Tibial artery (tissue), 4 donors: ENCODE data around the gene INPP5D.
"Not testable (repeated sequence)": the region's sequence is repeated elsewhere in the genome, so short reads cannot be mapped to it uniquely, and the experiment has no call there.

Source experiments
- DNase-seq, 2 donors: peaks; one replicate each; pipeline ENCODE4 v3.0.0-alpha.2; 2019
- H3K27ac ChIP-seq, 2 donors: fragments of 200-600 bp; sonication (generic) in 1 of 2; 1 replicate in 1 of 2; 2 replicates in 1 of 2; pipeline ENCODE4 v1.5.1; 2018 to 2019; ENCODE audit warnings: mild to moderate bottlenecking in 1 of 2
- H3K27me3 ChIP-seq, 2 donors: fragments of 200-600 bp; sonication (generic) in 1 of 2; one replicate each; pipeline versions ENCODE4 v1.5.1 to v1.6.0; 2016 to 2019
- H3K36me3 ChIP-seq, 3 donors: fragments of 200-600 bp; sonication (generic) in 2 of 3; one replicate each; pipeline ENCODE4 v1.5.1; 2016 to 2019; ENCODE audit warnings: mild to moderate bottlenecking in 2 of 3
- H3K4me1 ChIP-seq, 4 donors: fragments of 200-600 bp; sonication (generic) in 2 of 4; 1 replicate in 3 of 4; 2 replicates in 1 of 4; pipeline ENCODE4 v1.5.1; 2016 to 2019
- H3K4me3 ChIP-seq, 2 donors: fragments of 200-600 bp; sonication (generic) in 1 of 2; 1 replicate in 1 of 2; 2 replicates in 1 of 2; pipeline ENCODE4 v1.5.1; 2018 to 2019; ENCODE audit warnings: mild to moderate bottlenecking in 2 of 2
- H3K9me3 ChIP-seq, 3 donors: fragments of 200-600 bp; sonication (generic) in 1 of 3; one replicate each; pipeline ENCODE4 v1.5.1; 2016 to 2019
- intact Hi-C: fragments of 100-400 bp; cut with DNase I; formaldehyde crosslinking; loops from one replicate; pipeline ENCODE4 v1.15.0; 2023; ENCODE audit warnings: low total_unique reads
- TF ChIP-seq, protein P1 (sequence below), 2 experiments: fragments of 200-600 bp in 1 of 2; fragments of 450-650 bp in 1 of 2; IDR thresholded peaks; one replicate each; pipeline ENCODE4 v1.5.1; 2017 to 2019; ENCODE audit warnings: antibody characterized with exemption in 2 of 2, mild to moderate bottlenecking in 1 of 2, moderate library complexity in 1 of 2

Gene INPP5D

GRCh38 chr2:233013027-233013461 lies 47.1 kb upstream of the INPP5D start, which contains the start of gene NGEF:
TSS of gene NGEF (minus strand) at chr2:233013256. CDS start at chr2:232974890, 38,366 bp downstream.
- Histone ChIP-seq H3K4me3 (no peak within 1 kb of the TSS), H3K27ac (no peak within 1 kb of the TSS)
- intact Hi-C loops, result no loop called here

GRCh38 chr2:233013650-233014049 lies 46.5 kb upstream of the INPP5D start:
- no peaks in the 10 kb centered on the region for H3K36me3 ChIP-seq
- intact Hi-C loops, result no loop called here
- no peak overlapping the region for H3K27ac ChIP-seq
- TF ChIP-seq, protein P1, sequence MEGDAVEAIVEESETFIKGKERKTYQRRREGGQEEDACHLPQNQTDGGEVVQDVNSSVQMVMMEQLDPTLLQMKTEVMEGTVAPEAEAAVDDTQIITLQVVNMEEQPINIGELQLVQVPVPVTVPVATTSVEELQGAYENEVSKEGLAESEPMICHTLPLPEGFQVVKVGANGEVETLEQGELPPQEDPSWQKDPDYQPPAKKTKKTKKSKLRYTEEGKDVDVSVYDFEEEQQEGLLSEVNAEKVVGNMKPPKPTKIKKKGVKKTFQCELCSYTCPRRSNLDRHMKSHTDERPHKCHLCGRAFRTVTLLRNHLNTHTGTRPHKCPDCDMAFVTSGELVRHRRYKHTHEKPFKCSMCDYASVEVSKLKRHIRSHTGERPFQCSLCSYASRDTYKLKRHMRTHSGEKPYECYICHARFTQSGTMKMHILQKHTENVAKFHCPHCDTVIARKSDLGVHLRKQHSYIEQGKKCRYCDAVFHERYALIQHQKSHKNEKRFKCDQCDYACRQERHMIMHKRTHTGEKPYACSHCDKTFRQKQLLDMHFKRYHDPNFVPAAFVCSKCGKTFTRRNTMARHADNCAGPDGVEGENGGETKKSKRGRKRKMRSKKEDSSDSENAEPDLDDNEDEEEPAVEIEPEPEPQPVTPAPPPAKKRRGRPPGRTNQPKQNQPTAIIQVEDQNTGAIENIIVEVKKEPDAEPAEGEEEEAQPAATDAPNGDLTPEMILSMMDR (IDR thresholded peaks at IDR 0.05), result no peak
- DNase-seq, result no peak
- no peak overlapping the region for H3K4me3 ChIP-seq
- H3K27me3 ChIP-seq, result no peaks in the 10 kb centered on the region
- no peaks in the 10 kb centered on the region for H3K4me1 ChIP-seq
- H3K9me3 ChIP-seq, result peaks cover 0 to 9% (median 3%) of the 10 kb centered on the region in 3 donors

More at GRCh38 chr2:233013027-233013461, 47.1 kb upstream of the INPP5D start, which contains the start of gene NGEF:
- H3K36me3 ChIP-seq, result no peaks in the 10 kb centered on the region
- TF ChIP-seq, protein P1 (IDR thresholded peaks at IDR 0.05), result no peak
- DNase-seq, result peak in 1 of 2 donors; percentile 48
- no peaks in the 10 kb centered on the region for H3K27me3 ChIP-seq
- peaks cover 0 to 7% (median 3%) of the 10 kb centered on the region in 3 donors for H3K9me3 ChIP-seq
- peaks cover 0 to 5% (median 4%) of the 10 kb centered on the region in 4 donors for H3K4me1 ChIP-seq

- TF ChIP-seq, protein P1 (IDR thresholded peaks at IDR 0.05), result no peak
- Histone ChIP-seq H3K27ac (no peak overlapping the region), H3K27me3 (no peaks in the 10 kb centered on the region), H3K9me3 (peaks cover 0 to 9% (median 3%) of the 10 kb centered on the region in 3 donors), H3K4me1 (no peaks in the 10 kb centered on the region), H3K4me3 (no peak overlapping the region), H3K36me3 (no peaks in the 10 kb centered on the region)
- peak in 1 of 2 donors; percentile 0 for DNase-seq
- intact Hi-C loops, result no loop called here
Observed at GRCh38 chr2:233015019-233015645, 45.0 kb upstream of the INPP5D start.

GRCh38 chr2:233017947-233018346 lies 42.2 kb upstream of the INPP5D start:
- TF ChIP-seq, protein P1 (IDR thresholded peaks at IDR 0.05), result no peak
- intact Hi-C loops, result no loop called here
- DNase-seq, result no peak
- Histone ChIP-seq H3K4me1 (no peaks in the 10 kb centered on the region), H3K27me3 (no peaks in the 10 kb centered on the region), H3K36me3 (no peaks in the 10 kb centered on the region), H3K9me3 (peaks cover 0 to 9% (median 3%) of the 10 kb centered on the region in 3 donors), H3K4me3 (no peak overlapping the region), H3K27ac (no peak overlapping the region)

GRCh38 chr2:233019610-233020009 lies 40.5 kb upstream of the INPP5D start:
- intact Hi-C loops, H3K4me3 ChIP-seq, H3K36me3 ChIP-seq, DNase-seq, H3K9me3 ChIP-seq, H3K4me1 ChIP-seq, H3K27me3 ChIP-seq, H3K27ac ChIP-seq: not testable (repeated sequence)

DNA sequence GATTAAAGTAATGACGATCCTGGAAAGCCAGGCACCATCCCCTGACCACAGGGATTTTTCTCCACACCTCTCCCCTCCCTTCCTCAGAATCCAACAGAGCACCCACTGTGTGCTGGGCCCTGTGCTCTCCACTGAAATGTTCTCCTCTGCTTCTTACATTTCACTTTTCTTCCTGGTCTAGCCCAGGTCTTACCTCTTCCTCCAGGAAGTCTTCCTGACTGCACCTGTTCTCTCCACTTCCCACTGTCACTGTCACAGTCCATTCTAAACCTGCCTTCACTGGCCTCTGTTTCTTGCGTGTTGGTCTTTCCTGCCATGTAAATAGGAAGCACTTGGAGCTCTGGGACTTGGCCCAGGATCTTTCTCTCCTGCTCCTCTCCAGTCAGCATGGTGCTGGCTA lies 39.7 kb upstream of the INPP5D start:
- peaks cover 0 to 9% (median 3%) of the 10 kb centered on the region in 3 donors for H3K9me3 ChIP-seq
- H3K36me3 ChIP-seq, result no peaks in the 10 kb centered on the region
- no peak overlapping the region for H3K4me3 ChIP-seq
- no peaks in the 10 kb centered on the region for H3K4me1 ChIP-seq
- H3K27ac ChIP-seq, result no peak overlapping the region
- TF ChIP-seq, protein P1 (IDR thresholded peaks at IDR 0.05), result no peak
- no peaks in the 10 kb centered on the region for H3K27me3 ChIP-seq
- no peak for DNase-seq
- intact Hi-C loops, result no loop called here
